GM12873 (cell line): ENCODE results near the gene CCNJL.

Source experiments
- CTCF ChIP-seq: IDR thresholded peaks from 2 replicates; pipeline ENCODE4 v1.5.1; 2012; ENCODE audit warnings: low read depth, mild to moderate bottlenecking, moderate library complexity, low read length, control low read depth; ENCODE audit not compliant: insufficient read depth; ENCODE audit errors: missing control alignments

CCNJL gene

GRCh38 chr5:160251406-160252155 lies 60.8 kb downstream of the CCNJL start:
- TF ChIP-seq CTCF, result no peak

GRCh38 chr5:160250826-160251225 lies 61.5 kb downstream of the CCNJL start:
- TF ChIP-seq CTCF, result no peak

GRCh38 chr5:160250226-160250625 lies 62.1 kb downstream of the CCNJL start:
- no peak for TF ChIP-seq CTCF

- no peak for TF ChIP-seq CTCF
These were observed 66.8 kb downstream of the CCNJL start for GRCh38 chr5:160245506-160246086.

- no peak for TF ChIP-seq CTCF
These were observed 70.2 kb downstream of the CCNJL start for GRCh38 chr5:160242145-160242544.

- no peak for TF ChIP-seq CTCF
These were observed 72.0 kb downstream of the CCNJL start for GRCh38 chr5:160240350-160240749.

- no peak for TF ChIP-seq CTCF
These were observed 74.7 kb downstream of the CCNJL start for GRCh38 chr5:160237571-160238093.
